Activated CD8-positive, alpha-beta memory T cell treated with anti-CD3 and anti-CD28 coated beads for 48 hours (primary cell): ENCODE data around the gene FBXO7.
A peak's percentile ranks its signal among the peaks of the same experiment; 100 is the strongest.

Experiments used
- DNase-seq, 3 experiments: peaks; one replicate each; pipeline ENCODE4 v3.0.0-alpha.2; 2020; ENCODE audit warnings: low read depth in 2 of 3, low spot score in 2 of 3

The FBXO7 gene

DNA sequence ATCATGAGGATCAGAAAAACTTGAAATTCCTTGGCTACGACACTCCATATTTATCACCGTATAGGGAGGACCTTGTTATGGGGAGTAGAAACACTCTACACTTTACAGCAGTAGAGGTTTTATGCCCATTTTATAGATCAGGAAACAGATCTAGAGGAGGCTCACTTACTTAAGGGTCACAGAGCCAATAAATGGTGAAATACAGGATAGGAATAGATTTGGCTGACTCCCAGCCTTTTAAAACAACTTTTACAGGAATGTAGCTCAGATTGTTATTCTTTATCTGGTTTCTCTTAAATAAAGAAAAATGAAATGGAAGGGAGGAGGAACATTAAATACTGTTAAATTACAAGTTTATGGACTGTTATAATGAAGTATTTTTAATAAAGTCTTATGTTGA, 14.8 kb downstream of the FBXO7 start:
- DNase-seq = no peak

DNA sequence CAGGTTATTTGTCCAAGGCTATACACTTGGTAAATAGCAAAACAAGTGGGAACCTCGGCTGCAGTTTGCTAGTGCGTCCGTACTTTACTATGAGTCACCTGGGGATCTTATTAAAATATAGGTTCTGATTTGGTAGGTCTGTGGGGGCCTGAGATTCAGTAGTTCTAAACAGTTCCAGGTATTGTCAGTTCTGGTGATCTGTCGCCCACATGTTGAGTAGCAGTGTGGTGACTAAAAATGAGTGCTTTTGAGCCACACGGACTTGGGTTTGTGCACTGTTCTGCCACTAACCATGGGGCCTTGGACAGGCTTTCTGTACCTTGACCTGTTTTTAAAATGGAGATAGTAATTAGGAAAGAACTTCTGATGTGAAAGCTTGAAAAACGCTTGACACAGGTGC, 15.7 kb downstream of the FBXO7 start:
- DNase-seq = no peak

DNA sequence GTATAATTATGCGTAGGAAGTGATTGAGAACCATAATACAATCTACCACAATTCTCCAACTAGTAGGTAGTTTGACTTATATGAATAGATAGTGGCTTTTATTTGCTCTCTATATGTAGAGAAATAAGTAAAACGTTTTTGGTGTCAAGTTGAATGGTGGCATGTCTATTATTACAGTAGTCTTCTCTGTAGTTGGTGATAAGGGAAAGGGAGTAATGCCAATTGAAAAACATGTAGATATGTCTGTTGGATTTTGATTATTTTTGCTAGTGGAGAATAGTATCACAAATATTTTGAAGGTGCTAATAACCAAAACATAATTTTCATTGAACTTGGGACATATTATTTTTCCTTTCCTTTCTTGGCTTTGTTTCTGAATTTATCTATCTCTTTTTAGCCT, 17.5 kb downstream of the FBXO7 start:
- DNase-seq = no peak

DNA sequence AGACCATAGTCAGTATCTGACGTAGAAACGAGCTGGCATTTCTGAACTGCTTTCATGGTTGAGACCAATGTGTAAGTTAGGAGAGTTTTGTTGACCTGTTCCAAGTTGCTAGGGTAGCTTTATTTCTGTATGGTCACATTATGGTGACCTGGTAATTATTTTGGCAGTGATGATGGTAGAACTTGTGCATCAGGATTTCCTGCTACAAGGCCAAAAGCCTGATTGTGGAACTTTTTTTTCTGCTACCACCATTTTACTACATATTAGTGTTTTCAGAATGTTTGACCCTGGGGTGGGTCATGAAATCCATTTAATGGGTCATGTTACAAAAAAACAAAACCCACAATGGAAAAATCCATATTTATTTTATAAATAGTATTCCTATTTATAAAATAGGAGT, 18.9 kb downstream of the FBXO7 start:
- DNase-seq = no peak

DNA sequence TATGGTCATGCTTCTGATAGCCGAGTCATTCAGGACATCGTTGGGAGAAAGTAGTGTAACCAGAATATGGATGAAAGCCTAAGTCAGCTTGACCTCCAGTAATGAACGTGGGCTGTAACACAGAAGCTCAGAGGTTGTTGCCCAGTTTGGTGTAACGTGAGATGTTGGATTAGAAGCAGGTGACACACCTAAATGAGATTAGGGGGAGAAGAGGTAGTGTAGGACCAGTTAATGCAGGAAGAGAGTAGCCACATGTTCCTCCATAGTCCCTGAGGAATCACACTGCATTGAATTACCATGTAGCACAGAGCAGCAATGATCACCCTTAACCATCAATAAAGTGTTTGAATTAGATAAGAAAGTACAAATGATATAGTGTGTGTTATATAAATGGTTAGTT, 20.4 kb downstream of the FBXO7 start:
- DNase-seq = no peak

DNA sequence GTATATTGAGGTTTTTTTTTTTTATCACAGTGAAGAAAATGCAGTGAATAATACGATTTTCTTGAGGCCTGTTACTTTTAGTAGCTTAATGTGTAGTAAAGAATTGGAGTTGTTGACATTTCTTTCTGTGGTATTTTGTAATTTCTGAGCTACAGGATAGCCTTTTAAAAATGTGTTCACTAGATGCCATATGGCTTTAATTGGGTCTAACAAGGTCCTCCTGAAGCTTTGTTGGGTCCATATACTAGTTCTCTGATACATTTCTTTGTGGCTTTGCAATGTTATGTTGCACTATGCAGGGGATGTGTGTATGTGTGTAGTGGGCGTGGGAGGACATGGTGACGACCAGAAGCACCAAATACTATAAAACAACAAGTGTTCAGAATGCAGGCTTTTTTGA, 25.1 kb downstream of the FBXO7 start:
- DNase-seq = no peak

DNA sequence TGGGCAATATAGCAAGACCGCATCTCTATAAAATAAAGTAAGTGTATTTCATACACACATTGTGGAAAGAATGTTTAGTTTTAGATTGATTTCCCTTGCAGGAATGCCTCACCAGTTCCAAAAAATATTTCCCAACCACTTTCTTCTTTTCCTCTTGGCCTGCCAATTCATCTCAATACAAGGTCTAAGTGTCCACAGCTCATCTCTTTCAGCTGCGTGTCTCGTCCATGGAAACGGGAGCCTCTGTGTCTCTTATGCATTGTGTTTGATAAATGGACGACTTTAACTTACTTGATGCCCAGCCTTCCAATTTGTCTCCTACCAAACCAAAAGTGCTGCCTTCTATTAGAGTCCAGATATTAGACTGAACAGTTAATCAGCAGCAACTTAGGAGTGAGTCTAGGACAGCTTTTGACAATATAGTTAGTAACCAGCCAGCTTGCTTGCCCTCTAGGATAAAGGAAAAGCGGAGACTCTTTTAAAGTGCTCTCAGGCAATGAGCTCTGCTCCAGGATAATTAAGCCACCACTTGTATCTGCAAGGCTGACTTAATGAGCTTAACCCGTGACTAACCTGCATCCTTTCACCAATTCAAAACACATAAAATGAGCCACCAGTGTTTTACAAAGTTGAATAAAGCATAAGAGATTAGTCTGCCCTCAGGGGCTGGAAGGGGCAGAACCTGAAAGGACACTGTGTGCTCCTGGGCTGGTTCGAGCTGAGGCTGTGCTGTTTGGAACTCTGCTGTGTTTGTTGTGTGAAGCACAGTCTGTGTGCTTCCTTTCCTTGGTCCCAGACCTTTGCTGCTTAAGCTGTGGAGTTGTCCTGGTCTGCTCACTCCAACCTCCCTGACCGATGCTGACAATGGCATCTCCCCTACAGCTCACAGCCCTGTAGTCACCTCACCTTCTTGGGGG, 27.5 kb downstream of the FBXO7 start:
- no peak for DNase-seq

DNA sequence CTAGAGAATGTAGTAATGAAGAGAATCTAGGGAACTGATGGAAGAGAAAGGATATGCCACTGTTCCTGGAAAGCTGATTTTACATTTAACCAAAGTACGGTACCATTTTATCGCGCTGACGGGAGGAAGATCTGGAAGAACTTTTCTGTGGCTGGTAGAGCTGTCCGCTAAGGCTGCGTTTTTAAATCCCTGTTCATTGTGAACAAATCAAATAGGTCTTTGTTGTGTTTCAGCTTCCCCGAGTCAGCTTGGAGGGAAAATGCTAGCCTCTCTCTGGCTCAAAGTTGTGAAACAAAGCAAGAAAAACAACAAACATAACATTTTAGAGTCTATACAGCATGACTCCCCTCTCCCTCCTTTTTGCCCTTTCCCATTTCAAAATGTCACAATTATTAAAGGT, 34.4 kb downstream of the FBXO7 start:
- DNase-seq = no peak

DNA sequence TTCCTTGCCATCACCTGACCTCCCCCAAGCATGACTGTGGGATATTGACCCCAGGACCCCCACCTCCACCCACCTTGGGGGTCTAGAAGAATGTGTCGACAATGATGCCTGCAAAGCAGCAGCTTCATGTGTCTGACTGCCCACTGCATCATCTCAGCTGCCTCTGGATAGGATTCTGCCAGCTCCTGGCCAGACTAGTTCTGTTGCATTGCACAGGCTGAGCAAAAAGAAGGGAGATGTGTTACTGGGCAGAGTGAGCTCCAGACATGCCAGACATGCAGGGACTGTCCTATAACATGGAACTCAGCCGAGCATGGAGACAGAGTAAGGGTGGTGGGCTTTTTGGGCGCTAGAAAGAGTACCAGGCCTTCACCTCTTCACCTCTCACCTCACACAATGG, 36.7 kb downstream of the FBXO7 start:
- DNase-seq = no peak

DNA sequence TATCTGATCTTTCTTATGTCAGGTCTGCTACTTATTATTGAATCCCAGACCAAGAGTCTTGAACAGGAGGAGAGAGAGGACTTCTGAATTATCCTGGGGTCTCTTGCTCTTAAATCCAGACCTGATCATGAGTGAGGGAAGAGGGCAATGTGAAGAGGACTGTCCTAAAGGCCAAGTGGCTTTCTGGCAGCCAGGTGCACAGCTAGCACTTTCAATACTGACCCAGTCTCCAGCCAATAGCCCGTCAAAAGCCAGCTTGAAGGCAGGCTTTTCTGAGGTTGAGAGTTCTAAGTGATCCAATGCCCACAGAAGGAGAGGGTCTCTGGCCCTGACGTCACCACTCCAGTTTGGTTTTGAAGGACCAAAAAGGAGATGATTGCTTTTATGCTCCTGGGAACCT, 37.2 kb downstream of the FBXO7 start:
- DNase-seq = no peak

DNA sequence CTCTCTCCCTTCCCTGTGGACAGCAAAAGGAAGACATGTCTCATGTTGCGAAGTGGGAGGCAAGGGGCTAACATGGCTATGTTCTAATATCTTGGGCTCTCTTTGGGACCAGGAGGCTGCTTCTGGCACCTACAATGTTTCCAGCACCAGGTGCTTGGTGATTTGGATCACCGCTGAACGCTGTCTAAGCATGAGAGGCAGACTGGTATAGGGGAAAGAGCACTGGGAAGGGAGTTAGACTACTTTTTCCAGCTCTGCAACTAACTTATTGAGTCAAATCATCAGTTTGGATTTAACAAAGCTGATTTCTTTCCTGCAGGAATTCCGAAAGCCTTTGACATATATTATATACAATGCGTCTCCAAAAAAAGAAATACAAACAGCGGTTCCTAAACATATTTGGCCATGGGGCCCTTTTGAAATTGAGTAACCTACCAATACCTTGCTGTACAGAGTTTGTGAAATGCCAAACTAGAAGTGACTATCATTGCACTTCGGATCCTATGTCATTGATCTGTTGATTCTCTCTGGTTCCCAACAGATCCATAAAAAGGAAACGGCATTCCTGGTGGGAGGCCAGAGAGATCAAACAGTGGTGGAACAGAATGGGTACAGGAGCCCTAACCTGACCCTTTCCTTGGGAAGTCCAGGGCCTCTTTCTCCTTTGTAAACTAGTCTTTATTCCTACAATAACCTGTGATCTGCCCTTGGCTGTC, 37.8 kb downstream of the FBXO7 start:
- no peak for DNase-seq

DNA sequence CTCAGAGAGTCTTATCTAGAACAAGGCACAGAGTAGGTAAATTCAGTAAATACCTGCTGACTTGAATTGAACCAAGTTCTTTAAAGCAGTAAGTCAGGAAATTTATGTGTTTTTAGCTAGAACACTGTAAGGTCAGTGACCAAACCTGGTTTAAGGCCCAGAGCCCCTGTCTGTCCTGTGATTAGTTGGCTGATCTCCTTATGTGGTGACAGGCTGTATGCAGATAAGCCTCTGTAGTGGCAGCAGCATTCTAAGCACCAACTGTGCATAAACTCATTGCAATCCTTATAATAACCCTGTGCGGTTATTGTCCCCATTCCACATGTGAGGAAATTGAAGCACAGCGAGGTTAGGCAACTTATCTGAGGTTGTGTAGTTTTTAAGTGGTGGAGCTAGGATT, 40.5 kb downstream of the FBXO7 start:
- DNase-seq = no peak

DNA sequence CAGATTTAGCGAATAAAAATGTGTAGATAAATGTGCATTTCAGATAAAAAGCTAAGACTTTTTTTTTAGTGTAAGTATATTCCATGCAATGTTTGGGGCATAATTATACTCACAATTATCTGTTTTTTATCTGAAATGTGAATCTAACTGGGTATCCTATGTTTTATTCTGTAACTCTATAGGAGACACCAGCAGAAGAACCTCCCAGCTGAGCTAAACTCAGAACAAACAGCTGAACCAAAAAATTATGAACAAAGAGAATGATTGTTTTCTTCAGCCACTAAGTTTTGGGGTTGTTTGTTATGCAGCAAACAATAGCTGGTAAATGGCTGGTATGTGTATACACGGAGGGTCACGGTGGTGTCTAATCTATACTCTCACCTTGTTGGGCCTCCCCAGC, 42.9 kb downstream of the FBXO7 start:
- no peak for DNase-seq

DNA sequence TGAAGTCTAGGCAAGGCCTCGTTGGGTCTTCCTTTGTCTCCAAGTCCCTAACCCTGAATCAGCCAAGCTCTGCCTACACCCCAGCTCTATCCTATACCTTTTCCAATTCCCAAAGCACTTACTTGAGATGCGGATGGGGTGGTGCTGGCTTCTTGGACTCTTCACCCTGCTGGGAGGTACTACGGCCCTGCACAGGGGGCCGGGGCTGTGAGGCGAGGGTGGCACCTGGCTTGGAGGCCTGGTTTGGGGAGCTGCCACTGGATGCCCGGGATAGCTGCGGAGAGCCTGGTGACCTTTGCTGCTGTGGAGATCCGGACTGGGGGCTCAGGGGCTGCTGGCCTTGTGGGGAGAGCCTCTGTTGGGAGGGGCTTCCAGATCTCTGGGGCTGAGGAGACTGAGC, 43.3 kb downstream of the FBXO7 start:
- DNase-seq = no peak

DNA sequence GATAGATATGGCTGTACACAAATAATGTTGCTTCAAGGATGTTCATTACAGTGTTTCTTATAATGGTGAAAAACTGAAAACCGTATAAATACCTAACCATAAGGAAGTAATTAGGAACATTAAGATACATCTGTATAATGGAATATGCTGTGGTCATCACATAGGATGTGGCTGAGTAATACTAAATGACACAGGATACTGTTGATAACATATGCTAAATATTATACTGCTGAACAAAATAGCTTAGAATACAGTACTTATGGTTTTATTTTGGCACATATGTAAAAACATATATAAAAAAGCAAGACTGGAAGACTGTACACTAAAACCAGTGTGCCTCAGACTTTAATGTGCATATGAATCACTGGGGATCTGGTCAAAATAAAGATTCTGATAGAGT, 43.8 kb downstream of the FBXO7 start:
- DNase-seq = no peak

DNA sequence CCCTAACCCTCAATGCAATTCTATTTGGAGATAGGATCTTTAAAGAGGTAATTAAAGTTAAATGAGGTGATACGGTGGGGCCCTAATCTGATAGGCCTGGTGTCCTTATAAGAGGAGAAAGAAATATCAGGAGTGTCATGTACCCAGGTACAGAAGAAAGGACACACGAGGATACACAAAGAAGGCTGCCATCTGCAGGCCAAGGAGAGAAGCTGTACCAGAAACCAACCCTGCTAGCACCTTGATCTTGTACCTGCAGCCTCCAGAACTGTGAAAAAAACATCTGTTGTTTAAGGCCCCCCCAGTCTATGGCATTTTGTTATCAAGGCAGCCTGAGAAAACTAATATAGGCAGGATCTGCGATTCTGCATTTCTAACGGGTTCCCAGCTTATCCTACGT, 44.2 kb downstream of the FBXO7 start:
- DNase-seq = no peak

DNA sequence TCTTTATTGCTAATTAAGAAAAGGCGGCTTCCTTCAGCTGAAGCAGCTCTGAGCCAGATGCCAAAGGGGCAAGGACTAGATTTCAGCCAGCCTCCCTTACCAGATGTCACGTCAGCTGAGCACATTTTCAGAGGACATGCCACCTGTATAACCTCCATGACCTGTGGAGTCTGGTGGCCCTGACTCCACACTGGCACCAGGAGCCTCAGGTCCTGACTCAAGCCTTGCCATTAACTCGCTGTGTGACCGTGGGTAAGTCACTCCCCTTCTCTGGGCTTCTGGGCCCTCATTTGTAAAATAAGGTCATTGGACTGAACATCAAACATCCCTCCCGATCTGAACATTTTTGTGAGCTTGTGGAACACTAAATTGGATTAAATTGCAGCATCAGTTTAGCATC, 46.0 kb downstream of the FBXO7 start:
- no peak for DNase-seq

DNA sequence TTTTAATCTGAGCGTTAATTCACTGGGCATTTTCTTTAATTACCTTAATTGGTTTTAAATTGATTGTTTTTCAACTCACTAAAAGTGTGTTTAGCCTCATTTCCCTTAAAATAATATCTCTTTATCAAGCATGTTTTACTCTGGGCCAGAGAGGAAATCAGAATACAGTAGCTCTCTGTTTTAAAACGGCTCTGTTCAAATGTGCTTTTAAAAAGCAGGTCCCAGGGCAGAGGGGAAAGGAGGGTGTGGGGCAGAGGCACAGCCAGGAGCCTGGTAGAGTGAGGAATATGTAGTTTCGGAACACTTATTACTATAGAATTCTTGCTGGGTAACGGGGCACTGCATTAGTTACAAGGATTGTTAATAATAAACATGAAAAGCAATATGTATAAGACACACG, 47.6 kb downstream of the FBXO7 start:
- DNase-seq = no peak

DNA sequence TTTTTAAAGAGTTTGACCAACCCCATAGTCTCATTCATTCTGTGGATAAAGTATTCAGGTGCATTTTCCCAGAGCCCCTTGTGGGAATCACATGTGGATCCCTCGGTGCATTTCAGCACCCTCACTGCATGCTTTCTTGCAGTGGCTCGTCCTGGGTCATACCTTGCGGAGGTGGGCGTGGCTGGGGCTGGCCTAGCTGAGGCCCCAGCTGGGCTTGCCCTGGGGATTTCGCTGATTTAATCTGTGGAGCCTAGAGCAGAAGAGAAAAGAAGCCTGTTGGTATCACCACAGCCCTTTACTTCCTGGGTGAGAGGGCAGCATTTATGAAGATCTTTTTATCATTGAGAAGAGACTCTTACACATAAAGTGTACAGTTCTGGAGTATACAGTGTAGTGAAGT, 53.1 kb downstream of the FBXO7 start:
- no peak for DNase-seq

DNA sequence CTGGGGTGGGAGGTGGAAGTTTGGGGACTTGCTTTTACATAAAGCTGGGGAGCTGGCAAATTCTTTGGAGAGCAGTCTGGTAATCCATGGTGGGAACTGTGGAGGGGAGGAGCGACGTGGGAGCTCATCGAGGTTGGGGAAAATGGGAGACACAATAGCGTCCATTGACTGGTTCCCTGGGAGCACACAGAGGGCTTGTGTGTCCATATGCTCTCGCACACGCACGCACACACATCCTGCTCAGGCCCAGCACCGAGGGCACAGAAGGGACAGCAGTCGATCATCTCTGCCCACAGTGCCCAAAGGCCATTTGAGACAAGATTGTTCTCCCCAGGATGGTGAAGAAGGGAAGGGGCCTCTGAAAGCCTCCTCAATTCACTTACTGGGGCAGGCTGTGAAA, 53.7 kb downstream of the FBXO7 start:
- no peak for DNase-seq

DNA sequence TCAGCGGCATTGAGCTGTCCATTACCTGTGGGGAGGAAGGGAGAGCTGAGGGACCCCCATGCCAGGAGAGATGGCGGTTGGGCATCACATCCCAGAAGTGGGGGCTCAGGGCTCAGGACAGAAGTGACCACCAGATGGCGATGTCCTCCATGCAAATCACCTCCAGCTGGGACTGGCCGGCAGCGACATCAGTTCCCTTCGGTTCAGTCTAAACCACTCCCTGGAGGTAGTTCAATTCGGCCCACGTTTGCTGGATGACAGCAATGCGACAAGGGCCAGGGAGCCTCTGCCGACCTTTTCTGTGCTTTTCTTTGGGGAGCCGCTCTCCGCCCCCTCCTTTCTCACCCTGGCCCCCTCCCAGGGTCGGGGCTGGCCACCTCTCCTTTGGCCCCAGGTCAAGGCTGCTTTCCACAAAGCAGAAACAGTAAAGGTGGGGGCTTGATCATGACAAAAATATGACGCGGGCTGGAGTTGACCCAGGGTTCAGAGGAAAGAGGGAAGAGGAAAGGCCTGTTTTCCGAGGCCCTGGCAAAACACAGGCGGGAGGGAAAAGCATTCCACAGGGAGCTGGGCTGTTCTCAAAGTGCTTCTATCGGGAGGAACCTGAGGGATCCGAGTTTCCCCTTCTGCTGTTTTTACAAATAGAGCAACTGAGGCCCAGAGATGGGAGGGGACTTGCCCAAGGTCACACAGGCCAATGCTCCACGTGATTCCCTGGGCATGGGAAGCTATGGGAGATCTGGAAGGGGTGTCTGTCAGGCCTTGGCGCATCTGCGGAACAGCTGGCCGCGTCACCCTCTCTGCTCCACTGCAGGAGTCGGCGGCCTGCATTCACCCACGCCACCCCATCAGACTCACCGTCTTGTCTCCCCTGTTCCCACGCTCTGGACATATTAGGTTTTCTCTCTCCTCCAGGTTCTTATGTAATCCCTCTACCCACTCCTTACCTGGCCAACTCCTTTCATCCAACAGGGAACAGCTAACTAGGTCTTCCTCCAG, 54.7 kb downstream of the FBXO7 start:
- peak; percentile 25 to 50 (median 32) for DNase-seq
